MM.1S (cell line): ENCODE results near the gene SNX18.

ENCODE experiments used
- EZH2 ChIP-seq: fragments of 300-600 bp; sonication (generic); optimal IDR thresholded peaks from 2 replicates; pipeline ENCODE3; 2017; ENCODE audit warnings: low read depth, mild to moderate bottlenecking, antibody characterized with exemption, low read length, mixed read lengths
- TF ChIP-seq, protein P1 (sequence below): fragments of 300-600 bp; sonication (generic); IDR thresholded peaks from 2 replicates; pipeline ENCODE4 v1.5.1; 2016; ENCODE audit warnings: antibody characterized with exemption, low read length, mixed read lengths

DNA sequence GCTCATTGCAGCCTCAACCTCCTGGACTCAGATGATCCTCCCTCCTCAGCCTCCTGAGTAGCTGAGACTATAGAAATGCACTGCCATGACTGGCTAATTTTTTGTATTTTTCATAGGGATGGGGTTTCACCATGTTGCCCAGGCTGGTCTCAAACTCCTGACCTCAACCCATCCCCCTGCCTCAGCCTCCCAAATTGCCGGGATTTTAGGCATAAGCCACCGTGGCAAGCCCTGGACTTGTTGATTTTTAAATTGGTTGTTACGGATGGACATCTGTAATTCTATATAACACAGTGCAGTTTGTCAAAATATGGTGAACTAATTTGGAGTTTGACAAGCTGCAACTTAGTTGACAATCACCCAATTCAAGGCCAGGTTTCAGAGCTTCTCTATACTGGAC lies 22.7 kb downstream of the SNX18 start:
- TF ChIP-seq EZH2, result no peak
- TF ChIP-seq, protein P1, sequence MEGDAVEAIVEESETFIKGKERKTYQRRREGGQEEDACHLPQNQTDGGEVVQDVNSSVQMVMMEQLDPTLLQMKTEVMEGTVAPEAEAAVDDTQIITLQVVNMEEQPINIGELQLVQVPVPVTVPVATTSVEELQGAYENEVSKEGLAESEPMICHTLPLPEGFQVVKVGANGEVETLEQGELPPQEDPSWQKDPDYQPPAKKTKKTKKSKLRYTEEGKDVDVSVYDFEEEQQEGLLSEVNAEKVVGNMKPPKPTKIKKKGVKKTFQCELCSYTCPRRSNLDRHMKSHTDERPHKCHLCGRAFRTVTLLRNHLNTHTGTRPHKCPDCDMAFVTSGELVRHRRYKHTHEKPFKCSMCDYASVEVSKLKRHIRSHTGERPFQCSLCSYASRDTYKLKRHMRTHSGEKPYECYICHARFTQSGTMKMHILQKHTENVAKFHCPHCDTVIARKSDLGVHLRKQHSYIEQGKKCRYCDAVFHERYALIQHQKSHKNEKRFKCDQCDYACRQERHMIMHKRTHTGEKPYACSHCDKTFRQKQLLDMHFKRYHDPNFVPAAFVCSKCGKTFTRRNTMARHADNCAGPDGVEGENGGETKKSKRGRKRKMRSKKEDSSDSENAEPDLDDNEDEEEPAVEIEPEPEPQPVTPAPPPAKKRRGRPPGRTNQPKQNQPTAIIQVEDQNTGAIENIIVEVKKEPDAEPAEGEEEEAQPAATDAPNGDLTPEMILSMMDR, result no peak
